Measurements from ENCODE around the gene REM2.

GRCh38 chr14:22875748-22876319 is 7.2 kb upstream of the REM2 start:
- TF ChIP-seq CTCF (IDR thresholded peaks at IDR 0.05 in 8 of 11, conservative IDR thresholded peaks at IDR 0.05 in 3 of 11) (no peak), POLR2AphosphoS5 (IDR thresholded peaks at IDR 0.05) (peak in 2 of 3 donors; percentile 20 to 58)
